Endometrial microvascular endothelial cells (primary cell): Measurements from ENCODE around the gene CHKB. TPM values are rescaled to one million over a fixed set of nuclear protein-coding genes. Genes with fewer than 3 reads are reported as not detected.
"Not testable (repeated sequence)": the region's sequence is repeated elsewhere in the genome, so short reads cannot be mapped to it uniquely, and the experiment has no call there.

ENCODE experiments used
- in situ Hi-C: cut with HindIII; loops from 2 replicates; pipeline ENCODE4 v1.10.0; 2017; ENCODE audit warnings: low sequenced_read_pairs, low pct_unique_long_range_greater_than_20kb; ENCODE audit errors: inconsistent ontology term
- total RNA-seq: library from RNA; depleted of rRNA; stranded (reverse); fragments of >200 nt; gene quantifications from one replicate; pipeline ENCODE4 v1.2.3, GENCODE V29; 2015; ENCODE audit errors: inconsistent ontology term

The CHKB gene
- total RNA-seq, 1 donor from 2014 or later, result 41.0 TPM

- in situ Hi-C loops, result no loop called here
These were observed 30.8 kb upstream of the CHKB start for GRCh38 chr22:50613291-50613981.

- in situ Hi-C loops, result no loop called here
These were observed 30.0 kb upstream of the CHKB start for GRCh38 chr22:50612528-50613221.

- in situ Hi-C loops, result no loop called here
These were observed 29.5 kb upstream of the CHKB start for GRCh38 chr22:50612168-50612527.

- in situ Hi-C loops, result no loop called here
These were observed 28.9 kb upstream of the CHKB start for GRCh38 chr22:50611341-50612060.

GRCh38 chr22:50610581-50610980, 27.9 kb upstream of the CHKB start:
- in situ Hi-C loops, result no loop called here

GRCh38 chr22:50610041-50610451, 27.4 kb upstream of the CHKB start:
- in situ Hi-C loops, result no loop called here

GRCh38 chr22:50609599-50609998, 26.9 kb upstream of the CHKB start:
- in situ Hi-C loops, result no loop called here

- in situ Hi-C loops, result no loop called here
These were observed 26.3 kb upstream of the CHKB start for GRCh38 chr22:50608996-50609395.

GRCh38 chr22:50608058-50608840, 25.6 kb upstream of the CHKB start:
- in situ Hi-C loops, result not testable (repeated sequence)

- in situ Hi-C loops, result no loop called here
These were observed 25.0 kb upstream of the CHKB start for GRCh38 chr22:50607659-50608020.

- in situ Hi-C loops, result no loop called here
These were observed 24.5 kb upstream of the CHKB start for GRCh38 chr22:50606946-50607658.

GRCh38 chr22:50606165-50606945, 23.7 kb upstream of the CHKB start:
- in situ Hi-C loops, result no loop called here

- in situ Hi-C loops, result no loop called here
These were observed 23.0 kb upstream of the CHKB start for GRCh38 chr22:50605613-50606074.

GRCh38 chr22:50605002-50605612, 22.5 kb upstream of the CHKB start:
- in situ Hi-C loops, result no loop called here

- in situ Hi-C loops, result no loop called here
These were observed 21.8 kb upstream of the CHKB start for GRCh38 chr22:50604256-50605001.

- in situ Hi-C loops, result no loop called here
These were observed 21.0 kb upstream of the CHKB start for GRCh38 chr22:50603511-50604255.
